RCC 7860 (cell line): ENCODE data around the gene SYNJ2.
"Not testable (repeated sequence)": the region's sequence is repeated elsewhere in the genome, so short reads cannot be mapped to it uniquely, and the experiment has no call there.

Experiments
- DNase-seq: peaks from one replicate; pipeline ENCODE4 v3.0.0-alpha.2; 2015; ENCODE audit warnings: low spot score
- FAIRE-seq: peaks from 2 replicates; lab custom pipeline; 2012; peaks lifted over from hg19 to GRCh38; lab: Jason Lieb, UNC

The SYNJ2 gene

GRCh38 chr6:157955675-157956074 lies 26.0 kb upstream of the SYNJ2 start:
- FAIRE-seq (no peak), DNase-seq (no peak)

GRCh38 chr6:157956171-157956730 lies 25.4 kb upstream of the SYNJ2 start:
- FAIRE-seq (no peak), DNase-seq (no peak)

GRCh38 chr6:157959451-157960227 lies 22.0 kb upstream of the SYNJ2 start:
- DNase-seq = no peak
- no peak for FAIRE-seq

GRCh38 chr6:157961153-157961831 lies 20.4 kb upstream of the SYNJ2 start:
- DNase-seq (no peak), FAIRE-seq (no peak)

- DNase-seq (no peak), FAIRE-seq (no peak)
These were observed 19.7 kb upstream of the SYNJ2 start for GRCh38 chr6:157961832-157962575.

GRCh38 chr6:157962601-157963302 lies 18.9 kb upstream of the SYNJ2 start:
- FAIRE-seq (no peak), DNase-seq (no peak)

- DNase-seq (no peak), FAIRE-seq (no peak)
These were observed 17.6 kb upstream of the SYNJ2 start for GRCh38 chr6:157964100-157964499.

- FAIRE-seq (no peak), DNase-seq (no peak)
These were observed 16.3 kb upstream of the SYNJ2 start for GRCh38 chr6:157965387-157965786.

GRCh38 chr6:157966589-157966977 lies 15.1 kb upstream of the SYNJ2 start:
- FAIRE-seq = no peak
- DNase-seq = no peak

GRCh38 chr6:157967020-157967419 lies 14.6 kb upstream of the SYNJ2 start:
- no peak for FAIRE-seq

GRCh38 chr6:157967486-157967885 lies 14.2 kb upstream of the SYNJ2 start:
- no peak for DNase-seq

More at GRCh38 chr6:157967020-157967419, 14.6 kb upstream of the SYNJ2 start:
- DNase-seq = no peak

GRCh38 chr6:157972177-157972576 lies 9.5 kb upstream of the SYNJ2 start:
- DNase-seq, FAIRE-seq: not testable (repeated sequence)

More at GRCh38 chr6:157967486-157967885, 14.2 kb upstream of the SYNJ2 start:
- FAIRE-seq = no peak

GRCh38 chr6:157974341-157974894 lies 7.2 kb upstream of the SYNJ2 start:
- peak; percentile 25 for DNase-seq
- no peak for FAIRE-seq

GRCh38 chr6:157974967-157975366 lies 6.7 kb upstream of the SYNJ2 start:
- no peak for FAIRE-seq
- DNase-seq = no peak

GRCh38 chr6:157975456-157975855 lies 6.2 kb upstream of the SYNJ2 start:
- no peak for DNase-seq
- FAIRE-seq = no peak

- DNase-seq (no peak), FAIRE-seq (no peak)
These were observed 5.1 kb upstream of the SYNJ2 start for GRCh38 chr6:157976345-157977175.

GRCh38 chr6:157977176-157977804 lies 4.4 kb upstream of the SYNJ2 start:
- no peak for FAIRE-seq
- DNase-seq = no peak

- FAIRE-seq (no peak), DNase-seq (no peak)
These were observed 3.5 kb upstream of the SYNJ2 start for GRCh38 chr6:157978021-157978783.
